ENCODE measurements around the gene RCSD1. TPM values are rescaled to one million over a fixed set of nuclear protein-coding genes. Genes with fewer than 3 reads are reported as not detected.

RCSD1 gene
- total RNA-seq, 1 donor from 2014 or later: 0.98 TPM

- Histone ChIP-seq H4K20me1 (ENCODE audit: insufficient read depth, low read length) (no peaks in the 10 kb centered on the region), H2AFZ (ENCODE audit: low read depth, low read length) (no peak overlapping the region), H3K36me3 (ENCODE audit: insufficient read depth, low read length) (no peaks in the 10 kb centered on the region), H3K4me1 (ENCODE audit: insufficient read depth, low read length) (no peaks in the 10 kb centered on the region), H3K27me3 (ENCODE audit: insufficient read depth, low read length) (peaks cover 6% of the 10 kb centered on the region), H3K9ac (ENCODE audit: low read length) (no peak overlapping the region), H3K4me3 (ENCODE audit: insufficient read depth, low read depth, low read length) (no peak overlapping the region), H3K27ac (ENCODE audit: low read depth, low read length) (no peak overlapping the region), H3K79me2 (ENCODE audit: insufficient read depth, low read length) (no peaks in the 10 kb centered on the region), H3K4me2 (ENCODE audit: low read length) (no peak overlapping the region), H3K9me3 (ENCODE audit: insufficient read depth, low read depth, low read length) (no peaks in the 10 kb centered on the region)
- TF ChIP-seq EZH2 (IDR thresholded peaks at IDR 0.05; ENCODE audit: insufficient read depth, low read length) (no peak), CTCF (IDR thresholded peaks at IDR 0.05; ENCODE audit: insufficient read depth, low read depth, low read length) (no peak)
- DNase-seq (ENCODE audit: low read depth): no peak
- no peak overlapping the region for H3K27ac Mint-ChIP-seq (ENCODE audit: unreplicated experiment)
- H3K4me1 Mint-ChIP-seq (ENCODE audit: low read depth, unreplicated experiment): peaks cover 7% of the 10 kb centered on the region
- no peaks in the 10 kb centered on the region for H3K9me3 Mint-ChIP-seq (ENCODE audit: unreplicated experiment)
- FAIRE-seq: no peak
- no peak overlapping the region for H3K4me3 Mint-ChIP-seq (ENCODE audit: unreplicated experiment)
- no peaks in the 10 kb centered on the region for H3K36me3 Mint-ChIP-seq (ENCODE audit: low read depth, unreplicated experiment)
- H3K27me3 Mint-ChIP-seq (ENCODE audit: low read depth, unreplicated experiment): peaks cover 14% of the 10 kb centered on the region
Measured at GRCh38 chr1:167711797-167712196, 81.8 kb downstream of the RCSD1 start.

GRCh38 chr1:167713330-167714081, 83.5 kb downstream of the RCSD1 start:
- no peaks in the 10 kb centered on the region for H3K79me2 ChIP-seq (ENCODE audit: insufficient read depth, low read length)
- H3K9ac ChIP-seq (ENCODE audit: low read length): peak overlapping the region; percentile 88
- peak overlapping the region; percentile 100 for H2AFZ ChIP-seq (ENCODE audit: low read depth, low read length)
- peaks cover 14% of the 10 kb centered on the region for H3K27me3 Mint-ChIP-seq (ENCODE audit: low read depth, unreplicated experiment)
- H3K27me3 ChIP-seq (ENCODE audit: insufficient read depth, low read length): peaks cover 3% of the 10 kb centered on the region
- no peaks in the 10 kb centered on the region for H3K36me3 Mint-ChIP-seq (ENCODE audit: low read depth, unreplicated experiment)
- H3K9me3 ChIP-seq (ENCODE audit: insufficient read depth, low read depth, low read length): no peaks in the 10 kb centered on the region
- no peaks in the 10 kb centered on the region for H3K36me3 ChIP-seq (ENCODE audit: insufficient read depth, low read length)
- H3K9me3 Mint-ChIP-seq (ENCODE audit: unreplicated experiment): no peaks in the 10 kb centered on the region
- peak overlapping the region; percentile 27 for H3K27ac Mint-ChIP-seq (ENCODE audit: unreplicated experiment)
- peak overlapping the region; percentile 90 for H3K4me3 ChIP-seq (ENCODE audit: insufficient read depth, low read depth, low read length)
- peak overlapping the region; percentile 97 for H3K4me2 ChIP-seq (ENCODE audit: low read length)
- peaks cover 5% of the 10 kb centered on the region for H3K4me1 Mint-ChIP-seq (ENCODE audit: low read depth, unreplicated experiment)
- H3K4me1 ChIP-seq (ENCODE audit: insufficient read depth, low read length): no peaks in the 10 kb centered on the region
- peak overlapping the region; percentile 89 for H3K4me3 Mint-ChIP-seq (ENCODE audit: unreplicated experiment)
- DNase-seq (ENCODE audit: low read depth) (peak; percentile 36), FAIRE-seq (no peak)
- no peak overlapping the region for H3K27ac ChIP-seq (ENCODE audit: low read depth, low read length)
- TF ChIP-seq EZH2 (IDR thresholded peaks at IDR 0.05; ENCODE audit: insufficient read depth, low read length) (no peak), CTCF (IDR thresholded peaks at IDR 0.05; ENCODE audit: insufficient read depth, low read depth, low read length) (no peak)
- no peaks in the 10 kb centered on the region for H4K20me1 ChIP-seq (ENCODE audit: insufficient read depth, low read length)

GRCh38 chr1:167714098-167714438, 84.0 kb downstream of the RCSD1 start:
- Histone ChIP-seq H3K9me3 (ENCODE audit: insufficient read depth, low read depth, low read length) (no peaks in the 10 kb centered on the region), H3K4me2 (ENCODE audit: low read length) (peak overlapping the region; percentile 97), H3K4me1 (ENCODE audit: insufficient read depth, low read length) (no peaks in the 10 kb centered on the region), H3K9ac (ENCODE audit: low read length) (peak overlapping the region; percentile 88), H3K27ac (ENCODE audit: low read depth, low read length) (peak overlapping the region; percentile 87), H3K79me2 (ENCODE audit: insufficient read depth, low read length) (no peaks in the 10 kb centered on the region), H3K4me3 (ENCODE audit: insufficient read depth, low read depth, low read length) (peak overlapping the region; percentile 90), H3K36me3 (ENCODE audit: insufficient read depth, low read length) (no peaks in the 10 kb centered on the region), H4K20me1 (ENCODE audit: insufficient read depth, low read length) (no peaks in the 10 kb centered on the region), H2AFZ (ENCODE audit: low read depth, low read length) (peak overlapping the region; percentile 100), H3K27me3 (ENCODE audit: insufficient read depth, low read length) (peaks cover 3% of the 10 kb centered on the region)
- no peak for TF ChIP-seq CTCF (IDR thresholded peaks at IDR 0.05; ENCODE audit: insufficient read depth, low read depth, low read length)
- no peak for TF ChIP-seq EZH2 (IDR thresholded peaks at IDR 0.05; ENCODE audit: insufficient read depth, low read length)
- Mint-ChIP-seq H3K4me3 (ENCODE audit: unreplicated experiment) (peak overlapping the region; percentile 94), H3K27ac (ENCODE audit: unreplicated experiment) (peak overlapping the region; percentile 27), H3K4me1 (ENCODE audit: low read depth, unreplicated experiment) (peaks cover 3% of the 10 kb centered on the region), H3K36me3 (ENCODE audit: low read depth, unreplicated experiment) (no peaks in the 10 kb centered on the region), H3K27me3 (ENCODE audit: low read depth, unreplicated experiment) (peaks cover 14% of the 10 kb centered on the region), H3K9me3 (ENCODE audit: unreplicated experiment) (no peaks in the 10 kb centered on the region)
- FAIRE-seq (no peak), DNase-seq (ENCODE audit: low read depth) (no peak)

Data from astrocyte (in vitro differentiated cells and primary cell).